ENCODE results near the gene TMEM231.
"Not testable (repeated sequence)": the region's sequence is repeated elsewhere in the genome, so short reads cannot be mapped to it uniquely, and the experiment has no call there.

The TMEM231 gene

GRCh38 chr16:75556431-75556950, 439 bp upstream of the TMEM231 start:
- no peaks in the 10 kb centered on the region for H3K27me3 ChIP-seq (ENCODE audit: low read depth)
- DNase-seq (ENCODE audit: low spot score in 2 of 2): no peak
- in situ Hi-C loops (cut with MboI; ENCODE audit: low sequenced_read_pairs): no loop called here
- H3K4me1 ChIP-seq: peaks cover 27% of the 10 kb centered on the region
- H3K36me3 ChIP-seq (replicated peaks): no peaks in the 10 kb centered on the region
- peak overlapping the region; percentile 54 for H3K4me3 ChIP-seq
- H3K9me3 ChIP-seq: no peaks in the 10 kb centered on the region

GRCh38 chr16:75555213-75555706, 792 bp downstream of the TMEM231 start:
- Histone ChIP-seq H3K9me3 (no peaks in the 10 kb centered on the region), H3K4me1 (peaks cover 27% of the 10 kb centered on the region), H3K4me3 (peak overlapping the region; percentile 54), H3K36me3 (replicated peaks) (no peaks in the 10 kb centered on the region), H3K27me3 (ENCODE audit: low read depth) (no peaks in the 10 kb centered on the region)
- in situ Hi-C loops (cut with MboI; ENCODE audit: low sequenced_read_pairs): no loop called here
- peak; percentile 80 to 91 for DNase-seq (ENCODE audit: low spot score in 2 of 2)

GRCh38 chr16:75552951-75553350, 3.1 kb downstream of the TMEM231 start:
- Histone ChIP-seq H3K4me1 (peaks cover 11% of the 10 kb centered on the region), H3K9me3 (no peaks in the 10 kb centered on the region), H3K4me3 (no peak overlapping the region), H3K27me3 (ENCODE audit: low read depth) (no peaks in the 10 kb centered on the region), H3K36me3 (replicated peaks) (no peaks in the 10 kb centered on the region)
- in situ Hi-C loops (cut with MboI; ENCODE audit: low sequenced_read_pairs): no loop called here
- no peak for DNase-seq (ENCODE audit: low spot score in 2 of 2)

- H3K36me3 ChIP-seq (replicated peaks): no peaks in the 10 kb centered on the region
- DNase-seq (ENCODE audit: low spot score in 2 of 2): no peak
- peaks cover 5% of the 10 kb centered on the region for H3K4me1 ChIP-seq
- no peaks in the 10 kb centered on the region for H3K9me3 ChIP-seq
- H3K27me3 ChIP-seq (ENCODE audit: low read depth): no peaks in the 10 kb centered on the region
- no peak overlapping the region for H3K4me3 ChIP-seq
- in situ Hi-C loops (cut with MboI; ENCODE audit: low sequenced_read_pairs): no loop called here
These were observed 5.8 kb downstream of the TMEM231 start for GRCh38 chr16:75550211-75550662.

- H3K4me3 ChIP-seq; in situ Hi-C loops (cut with MboI; ENCODE audit: low sequenced_read_pairs); H3K9me3 ChIP-seq; H3K36me3 ChIP-seq (replicated peaks); H3K27me3 ChIP-seq (ENCODE audit: low read depth); H3K4me1 ChIP-seq; DNase-seq (ENCODE audit: low spot score in 2 of 2): not testable (repeated sequence)
These were observed 7.6 kb downstream of the TMEM231 start for GRCh38 chr16:75548456-75548855.

- in situ Hi-C loops (cut with MboI; ENCODE audit: low sequenced_read_pairs): no loop called here
These were observed 9.8 kb downstream of the TMEM231 start for GRCh38 chr16:75546293-75546692.

GRCh38 chr16:75545879-75546278, 10.2 kb downstream of the TMEM231 start:
- DNase-seq (ENCODE audit: low spot score in 2 of 2); H3K9me3 ChIP-seq; in situ Hi-C loops (cut with MboI; ENCODE audit: low sequenced_read_pairs); H3K4me3 ChIP-seq; H3K36me3 ChIP-seq (replicated peaks); H3K27me3 ChIP-seq (ENCODE audit: low read depth); H3K4me1 ChIP-seq: not testable (repeated sequence)

More at GRCh38 chr16:75546293-75546692, 9.8 kb downstream of the TMEM231 start:
- Histone ChIP-seq H3K27me3 (ENCODE audit: low read depth) (no peaks in the 10 kb centered on the region), H3K4me1 (no peaks in the 10 kb centered on the region), H3K36me3 (replicated peaks) (no peaks in the 10 kb centered on the region), H3K4me3 (no peak overlapping the region), H3K9me3 (no peaks in the 10 kb centered on the region)
- DNase-seq (ENCODE audit: low spot score in 2 of 2): no peak

- H3K4me3 ChIP-seq; H3K9me3 ChIP-seq; H3K27me3 ChIP-seq (ENCODE audit: low read depth); DNase-seq (ENCODE audit: low spot score in 2 of 2); H3K4me1 ChIP-seq; in situ Hi-C loops (cut with MboI; ENCODE audit: low sequenced_read_pairs); H3K36me3 ChIP-seq (replicated peaks): not testable (repeated sequence)
These were observed 13.6 kb downstream of the TMEM231 start for GRCh38 chr16:75542462-75542861.

GRCh38 chr16:75541236-75541635, 14.8 kb downstream of the TMEM231 start:
- Histone ChIP-seq H3K4me1 (no peaks in the 10 kb centered on the region), H3K4me3 (no peak overlapping the region), H3K36me3 (replicated peaks) (no peaks in the 10 kb centered on the region), H3K9me3 (no peaks in the 10 kb centered on the region), H3K27me3 (ENCODE audit: low read depth) (no peaks in the 10 kb centered on the region)
- no peak for DNase-seq (ENCODE audit: low spot score in 2 of 2)
- in situ Hi-C loops (cut with MboI; ENCODE audit: low sequenced_read_pairs): no loop called here

- in situ Hi-C loops (cut with MboI; ENCODE audit: low sequenced_read_pairs); H3K4me1 ChIP-seq; H3K4me3 ChIP-seq; DNase-seq (ENCODE audit: low spot score in 2 of 2); H3K27me3 ChIP-seq (ENCODE audit: low read depth); H3K36me3 ChIP-seq (replicated peaks); H3K9me3 ChIP-seq: not testable (repeated sequence)
These were observed 17.0 kb downstream of the TMEM231 start for GRCh38 chr16:75538882-75539565.

- Histone ChIP-seq H3K4me3 (no peak overlapping the region), H3K9me3 (no peaks in the 10 kb centered on the region), H3K4me1 (no peaks in the 10 kb centered on the region), H3K36me3 (replicated peaks) (no peaks in the 10 kb centered on the region), H3K27me3 (ENCODE audit: low read depth) (no peaks in the 10 kb centered on the region)
- no peak for DNase-seq (ENCODE audit: low spot score in 2 of 2)
- in situ Hi-C loops (cut with MboI; ENCODE audit: low sequenced_read_pairs): no loop called here
These were observed 18.3 kb downstream of the TMEM231 start for GRCh38 chr16:75537776-75538175.

- Histone ChIP-seq H3K27me3 (ENCODE audit: low read depth) (no peaks in the 10 kb centered on the region), H3K9me3 (no peaks in the 10 kb centered on the region), H3K4me3 (no peak within 1 kb of the TSS), H3K4me1 (no peaks in the 10 kb centered on the region), H3K36me3 (replicated peaks) (no peaks in the 10 kb centered on the region)
- in situ Hi-C loops (cut with MboI; ENCODE audit: low sequenced_read_pairs): no loop called here
- DNase-seq (ENCODE audit: low spot score in 2 of 2): no peak
These were observed 20.2 kb downstream of the TMEM231 start, which contains the start of gene CHST5 for GRCh38 chr16:75535901-75536300. Gene CHST5 (minus strand): TSS chr16:75536108. CDS start chr16:75530384, 5,724 bp downstream.

GRCh38 chr16:75535211-75535843, 20.7 kb downstream of the TMEM231 start:
- no peak overlapping the region for H3K4me3 ChIP-seq
- H3K27me3 ChIP-seq (ENCODE audit: low read depth): no peaks in the 10 kb centered on the region
- in situ Hi-C loops (cut with MboI; ENCODE audit: low sequenced_read_pairs): no loop called here
- H3K36me3 ChIP-seq (replicated peaks): no peaks in the 10 kb centered on the region
- no peak for DNase-seq (ENCODE audit: low spot score in 2 of 2)
- H3K9me3 ChIP-seq: no peaks in the 10 kb centered on the region
- H3K4me1 ChIP-seq: no peaks in the 10 kb centered on the region

- no peaks in the 10 kb centered on the region for H3K27me3 ChIP-seq (ENCODE audit: low read depth)
- H3K4me3 ChIP-seq: no peak overlapping the region
- H3K36me3 ChIP-seq (replicated peaks): no peaks in the 10 kb centered on the region
- H3K9me3 ChIP-seq: no peaks in the 10 kb centered on the region
- H3K4me1 ChIP-seq: no peaks in the 10 kb centered on the region
- in situ Hi-C loops (cut with MboI; ENCODE audit: low sequenced_read_pairs): no loop called here
- no peak for DNase-seq (ENCODE audit: low spot score in 2 of 2)
These were observed 21.4 kb downstream of the TMEM231 start for GRCh38 chr16:75534560-75535205.
